ENCODE measurements around the gene WDR81. TPM values are rescaled to one million over a fixed set of nuclear protein-coding genes. Genes with fewer than 3 reads are reported as not detected.

Gene WDR81
- total and polyA plus RNA-seq, 2 donors (not counting 1 experiment from before 2014, with no cell fraction given), result 52.7 to 102 TPM

GRCh38 chr17:1730326-1731193 is 6.1 kb downstream of the WDR81 start:
- 94% methylated on average over 40 of the region's 40 CpGs for WGBS (ENCODE audit: insufficient coverage)
- Histone ChIP-seq H3K27ac (ENCODE audit: low read length in 2 of 2) (no peak overlapping the region), H3K9ac (ENCODE audit: low read length) (no peak overlapping the region), H3K79me2 (ENCODE audit: control insufficient read depth, insufficient read depth, low read length) (peaks cover 27% of the 10 kb centered on the region), H4K20me1 (ENCODE audit: control insufficient read depth, insufficient read depth, low read length, poor library complexity, severe bottlenecking) (peaks cover 54% of the 10 kb centered on the region), H3K4me3 (ENCODE audit: control extremely low read depth in 1 of 5, extremely low read depth in 1 of 5, insufficient read depth in 1 of 5, low read depth in 2 of 5, low read length in 4 of 5) (no peak overlapping the region), H3K36me3 (replicated peaks in 1 of 2; ENCODE audit: control extremely low read depth in 1 of 2, control insufficient read depth in 1 of 2, extremely low read depth in 1 of 2, insufficient read depth in 2 of 2, low read length in 1 of 2) (peaks cover 0 to 47% of the 10 kb centered on the region in 2 experiments), H3K27me3 (replicated peaks in 1 of 4; ENCODE audit: control extremely low read depth in 1 of 4, control insufficient read depth in 3 of 4, insufficient read depth in 4 of 4, low read length in 3 of 4) (no peaks in the 10 kb centered on the region), H3K9me3 (ENCODE audit: control extremely low read depth in 1 of 3, control insufficient read depth in 2 of 3, insufficient read depth in 1 of 3, low read length in 2 of 3) (peaks cover 0 to 2% (median 0%) of the 10 kb centered on the region in 3 donors), H2AFZ (ENCODE audit: insufficient read depth, low read depth, low read length, poor library complexity, severe bottlenecking) (no peak overlapping the region), H3K4me1 (ENCODE audit: control insufficient read depth in 2 of 2, insufficient read depth in 2 of 2, low read length in 2 of 2) (peaks cover 17 to 43% of the 10 kb centered on the region in 2 donors), H3K4me2 (replicated peaks; ENCODE audit: low read depth, low read length, poor library complexity, severe bottlenecking) (no peak overlapping the region)
- Mint-ChIP-seq H3K4me1 (peaks cover 53% of the 10 kb centered on the region), H3K9me3 (ENCODE audit: insufficient read depth) (no peaks in the 10 kb centered on the region), H3K4me3 (no peak overlapping the region), H3K27ac (peak overlapping the region; percentile 50), H3K27me3 (no peaks in the 10 kb centered on the region)
- intact Hi-C loops (cut with micrococcal nuclease), result no loop called here
- ATAC-seq (ENCODE audit: low read depth) (no peak), DNase-seq (no peak)
- CTCF ChIA-PET, result interaction anchor here (4.4 to 5.6 kb wide), 2 partner anchors 9 to 53 kb away, joined by 46 to 61 read pairs; no protein-coding TSS in a partner anchor
- POLR2A ChIA-PET, result interaction anchor here (0.7 to 4.9 kb wide), 3 partner anchors 9 to 53 kb away, joined by 6 to 33 read pairs (median 27); no protein-coding TSS in a partner anchor
- TF ChIP-seq, protein P1, sequence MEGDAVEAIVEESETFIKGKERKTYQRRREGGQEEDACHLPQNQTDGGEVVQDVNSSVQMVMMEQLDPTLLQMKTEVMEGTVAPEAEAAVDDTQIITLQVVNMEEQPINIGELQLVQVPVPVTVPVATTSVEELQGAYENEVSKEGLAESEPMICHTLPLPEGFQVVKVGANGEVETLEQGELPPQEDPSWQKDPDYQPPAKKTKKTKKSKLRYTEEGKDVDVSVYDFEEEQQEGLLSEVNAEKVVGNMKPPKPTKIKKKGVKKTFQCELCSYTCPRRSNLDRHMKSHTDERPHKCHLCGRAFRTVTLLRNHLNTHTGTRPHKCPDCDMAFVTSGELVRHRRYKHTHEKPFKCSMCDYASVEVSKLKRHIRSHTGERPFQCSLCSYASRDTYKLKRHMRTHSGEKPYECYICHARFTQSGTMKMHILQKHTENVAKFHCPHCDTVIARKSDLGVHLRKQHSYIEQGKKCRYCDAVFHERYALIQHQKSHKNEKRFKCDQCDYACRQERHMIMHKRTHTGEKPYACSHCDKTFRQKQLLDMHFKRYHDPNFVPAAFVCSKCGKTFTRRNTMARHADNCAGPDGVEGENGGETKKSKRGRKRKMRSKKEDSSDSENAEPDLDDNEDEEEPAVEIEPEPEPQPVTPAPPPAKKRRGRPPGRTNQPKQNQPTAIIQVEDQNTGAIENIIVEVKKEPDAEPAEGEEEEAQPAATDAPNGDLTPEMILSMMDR (IDR thresholded peaks at IDR 0.05), result no peak
- TF ChIP-seq EZH2 (IDR thresholded peaks at IDR 0.05; ENCODE audit: borderline replicate concordance, insufficient read depth, low read depth, low read length, poor library complexity, severe bottlenecking), result no peak

- WGBS (ENCODE audit: insufficient coverage), result 94% methylated on average over 6 of the region's 10 CpGs
- Histone ChIP-seq H3K27ac (ENCODE audit: low read length in 2 of 2) (no peak overlapping the region), H2AFZ (ENCODE audit: insufficient read depth, low read depth, low read length, poor library complexity, severe bottlenecking) (no peak overlapping the region), H3K9ac (ENCODE audit: low read length) (no peak overlapping the region), H3K4me3 (ENCODE audit: control extremely low read depth in 1 of 5, extremely low read depth in 1 of 5, insufficient read depth in 1 of 5, low read depth in 2 of 5, low read length in 4 of 5) (no peak overlapping the region), H3K9me3 (ENCODE audit: control extremely low read depth in 1 of 3, control insufficient read depth in 2 of 3, insufficient read depth in 1 of 3, low read length in 2 of 3) (peaks cover 0 to 2% (median 0%) of the 10 kb centered on the region in 3 donors), H3K79me2 (ENCODE audit: control insufficient read depth, insufficient read depth, low read length) (peaks cover 22% of the 10 kb centered on the region), H3K27me3 (replicated peaks in 1 of 4; ENCODE audit: control extremely low read depth in 1 of 4, control insufficient read depth in 3 of 4, insufficient read depth in 4 of 4, low read length in 3 of 4) (no peaks in the 10 kb centered on the region), H3K4me1 (ENCODE audit: control insufficient read depth in 2 of 2, insufficient read depth in 2 of 2, low read length in 2 of 2) (peaks cover 14 to 37% of the 10 kb centered on the region in 2 donors), H3K36me3 (replicated peaks in 1 of 2; ENCODE audit: control extremely low read depth in 1 of 2, control insufficient read depth in 1 of 2, extremely low read depth in 1 of 2, insufficient read depth in 2 of 2, low read length in 1 of 2) (peaks cover 0 to 51% of the 10 kb centered on the region in 2 experiments), H3K4me2 (replicated peaks; ENCODE audit: low read depth, low read length, poor library complexity, severe bottlenecking) (no peak overlapping the region), H4K20me1 (ENCODE audit: control insufficient read depth, insufficient read depth, low read length, poor library complexity, severe bottlenecking) (peaks cover 54% of the 10 kb centered on the region)
- H3K27me3 Mint-ChIP-seq, result no peaks in the 10 kb centered on the region
- ChIA-PET CTCF (interaction anchor here (1.0 to 5.6 kb wide), 5 partner anchors 9 to 133 kb away, joined by 4 to 61 read pairs (median 10); no protein-coding TSS in a partner anchor), POLR2A (interaction anchor here (0.7 to 4.9 kb wide), 3 partner anchors 10 to 52 kb away, joined by 6 to 33 read pairs (median 27); no protein-coding TSS in a partner anchor)
- no peak overlapping the region for H3K4me3 Mint-ChIP-seq
- H3K27ac Mint-ChIP-seq, result peak overlapping the region; percentile 50
- intact Hi-C loops (cut with micrococcal nuclease), result no loop called here
- peaks cover 52% of the 10 kb centered on the region for H3K4me1 Mint-ChIP-seq
- ATAC-seq (ENCODE audit: low read depth) (no peak), DNase-seq (no peak)
- H3K9me3 Mint-ChIP-seq (ENCODE audit: insufficient read depth), result no peaks in the 10 kb centered on the region
- no peak for TF ChIP-seq EZH2 (IDR thresholded peaks at IDR 0.05; ENCODE audit: borderline replicate concordance, insufficient read depth, low read depth, low read length, poor library complexity, severe bottlenecking)
- TF ChIP-seq, protein P1 (IDR thresholded peaks at IDR 0.05), result no peak
Measured at GRCh38 chr17:1731194-1731506, 6.6 kb downstream of the WDR81 start.
